Measurements from ENCODE around the gene ADAMTS18. TPM values are rescaled to one million over a fixed set of nuclear protein-coding genes. Genes with fewer than 3 reads are reported as not detected.
A peak's percentile ranks its signal among the peaks of the same experiment; 100 is the strongest.

Gene ADAMTS18
- total RNA-seq, 2 donors from 2014 or later = 0.52 to 2.6 TPM

- intact Hi-C loops (cut with DNase I) = no loop called here
- Histone ChIP-seq H3K27me3 (no peaks in the 10 kb centered on the region), H3K36me3 (replicated peaks in 1 of 2; ENCODE audit: insufficient read depth in 1 of 2, low read depth in 2 of 2) (no peaks in the 10 kb centered on the region), H3K9me3 (no peaks in the 10 kb centered on the region), H3K4me1 (no peaks in the 10 kb centered on the region), H3K27ac (no peak overlapping the region), H3K4me3 (no peak overlapping the region)
- TF ChIP-seq POLR2A (IDR thresholded peaks at IDR 0.05) (no peak), CTCF (IDR thresholded peaks at IDR 0.05) (no peak)
- WGBS, 2 donors = 56 to 70% methylated on average over 1 of the region's 1 CpG
- ATAC-seq (no peak), DNase-seq (no peak)
These were observed 135.4 kb downstream of the ADAMTS18 start for GRCh38 chr16:77299395-77299794.

- H3K27me3 ChIP-seq = no peaks in the 10 kb centered on the region
- peak in 1 of 4 donors; percentile 9 for DNase-seq
- H3K27ac ChIP-seq = no peak overlapping the region
- TF ChIP-seq POLR2A (IDR thresholded peaks at IDR 0.05) (no peak), CTCF (IDR thresholded peaks at IDR 0.05) (no peak)
- H3K36me3 ChIP-seq (replicated peaks in 1 of 2; ENCODE audit: insufficient read depth in 1 of 2, low read depth in 2 of 2) = no peaks in the 10 kb centered on the region
- no peaks in the 10 kb centered on the region for H3K9me3 ChIP-seq
- ATAC-seq = no peak
- intact Hi-C loops (cut with DNase I) = no loop called here
- 50 to 64% methylated on average over 12 of the region's 12 CpGs for WGBS, 2 donors
- no peaks in the 10 kb centered on the region for H3K4me1 ChIP-seq
- no peak overlapping the region for H3K4me3 ChIP-seq
These were observed 136.1 kb downstream of the ADAMTS18 start for GRCh38 chr16:77298418-77299360.

- 84 to 88% methylated on average over 5 of the region's 5 CpGs for WGBS, 2 donors
- no peak overlapping the region for H3K27ac ChIP-seq
- intact Hi-C loops (cut with DNase I) = no loop called here
- H3K4me1 ChIP-seq = no peaks in the 10 kb centered on the region
- no peaks in the 10 kb centered on the region for H3K27me3 ChIP-seq
- H3K4me3 ChIP-seq = no peak overlapping the region
- ATAC-seq (no peak), DNase-seq (no peak)
- no peaks in the 10 kb centered on the region for H3K9me3 ChIP-seq
- H3K36me3 ChIP-seq (replicated peaks in 1 of 2; ENCODE audit: insufficient read depth in 1 of 2, low read depth in 2 of 2) = no peaks in the 10 kb centered on the region
- TF ChIP-seq CTCF (IDR thresholded peaks at IDR 0.05) (no peak), POLR2A (IDR thresholded peaks at IDR 0.05) (no peak)
These were observed 136.8 kb downstream of the ADAMTS18 start for GRCh38 chr16:77297996-77298395.

GRCh38 chr16:77295896-77296295 lies 138.9 kb downstream of the ADAMTS18 start:
- ATAC-seq (no peak), DNase-seq (no peak)
- Histone ChIP-seq H3K9me3 (no peaks in the 10 kb centered on the region), H3K36me3 (replicated peaks in 1 of 2; ENCODE audit: insufficient read depth in 1 of 2, low read depth in 2 of 2) (no peaks in the 10 kb centered on the region), H3K27me3 (no peaks in the 10 kb centered on the region), H3K27ac (no peak overlapping the region), H3K4me1 (no peaks in the 10 kb centered on the region), H3K4me3 (no peak overlapping the region)
- TF ChIP-seq CTCF (IDR thresholded peaks at IDR 0.05) (no peak), POLR2A (IDR thresholded peaks at IDR 0.05) (no peak)
- intact Hi-C loops (cut with DNase I) = no loop called here
- WGBS, 2 donors = 65 to 88% methylated on average over 3 of the region's 3 CpGs

Measured in body of pancreas (tissue), 4 donors.